ENCODE measurements around the gene SLC35B1.

The SLC35B1 gene

GRCh38 chr17:49670002-49670401, 37.8 kb downstream of the SLC35B1 start:
- H3K4me3 ChIP-seq (ENCODE audit: low read length), result no peak overlapping the region
- DNase-seq (ENCODE audit: low read depth), result no peak
- no peak for TF ChIP-seq CTCF (IDR thresholded peaks at IDR 0.05; ENCODE audit: insufficient read depth, low read depth, low read length, missing control alignments)

DNA sequence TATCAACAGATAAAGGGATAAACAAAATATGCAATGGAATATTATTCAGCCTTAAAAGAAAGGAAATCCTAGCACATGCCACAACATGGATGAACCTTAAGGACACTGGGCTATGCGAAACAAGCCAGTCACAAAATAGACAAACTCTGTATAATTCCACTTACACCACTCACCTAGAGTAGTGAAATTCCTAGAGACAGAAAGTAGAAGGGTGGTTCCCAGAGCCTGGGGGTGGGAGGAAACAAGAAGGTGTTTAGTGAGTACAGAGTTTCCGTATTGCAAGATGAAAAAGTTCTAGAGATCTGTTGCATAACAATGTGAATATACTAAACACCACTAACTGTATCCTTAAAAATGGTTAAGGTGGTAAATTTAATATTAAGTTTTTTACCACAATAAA, 39.9 kb downstream of the SLC35B1 start:
- no peak for TF ChIP-seq CTCF (IDR thresholded peaks at IDR 0.05; ENCODE audit: insufficient read depth, low read depth, low read length, missing control alignments)

DNA sequence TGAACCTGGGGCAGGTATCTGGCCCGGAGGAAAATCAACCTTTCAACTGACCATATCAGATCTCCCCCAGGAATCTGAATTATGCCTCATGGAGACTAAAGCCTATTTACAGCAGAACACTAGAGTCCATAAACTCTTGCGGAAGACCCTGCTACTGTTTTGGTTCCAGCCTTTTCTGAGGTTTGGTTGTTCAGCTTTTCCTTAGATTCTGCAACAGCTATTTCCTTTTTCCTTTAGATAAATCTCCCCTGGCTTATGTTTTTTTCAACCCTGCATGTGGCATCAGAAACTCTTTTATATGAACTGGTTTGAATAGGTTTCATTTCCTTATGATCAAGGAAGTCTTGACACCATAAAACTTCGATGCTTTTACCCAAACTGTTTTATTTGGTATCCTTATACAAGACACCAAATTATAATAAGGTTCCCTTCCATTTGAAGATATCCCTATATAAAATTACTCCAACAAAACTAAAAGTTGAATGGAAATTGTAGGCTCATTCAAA, 43.0 kb downstream of the SLC35B1 start:
- no peak for TF ChIP-seq CTCF (IDR thresholded peaks at IDR 0.05; ENCODE audit: insufficient read depth, low read depth, low read length, missing control alignments)
- no peak overlapping the region for H3K4me3 ChIP-seq (ENCODE audit: low read length)
- DNase-seq (ENCODE audit: low read depth), result no peak

More for the DNA sequence above, 39.9 kb downstream of the SLC35B1 start:
- H3K4me3 ChIP-seq (ENCODE audit: low read length), result no peak overlapping the region
- peak; percentile 17 for DNase-seq (ENCODE audit: low read depth)

DNA sequence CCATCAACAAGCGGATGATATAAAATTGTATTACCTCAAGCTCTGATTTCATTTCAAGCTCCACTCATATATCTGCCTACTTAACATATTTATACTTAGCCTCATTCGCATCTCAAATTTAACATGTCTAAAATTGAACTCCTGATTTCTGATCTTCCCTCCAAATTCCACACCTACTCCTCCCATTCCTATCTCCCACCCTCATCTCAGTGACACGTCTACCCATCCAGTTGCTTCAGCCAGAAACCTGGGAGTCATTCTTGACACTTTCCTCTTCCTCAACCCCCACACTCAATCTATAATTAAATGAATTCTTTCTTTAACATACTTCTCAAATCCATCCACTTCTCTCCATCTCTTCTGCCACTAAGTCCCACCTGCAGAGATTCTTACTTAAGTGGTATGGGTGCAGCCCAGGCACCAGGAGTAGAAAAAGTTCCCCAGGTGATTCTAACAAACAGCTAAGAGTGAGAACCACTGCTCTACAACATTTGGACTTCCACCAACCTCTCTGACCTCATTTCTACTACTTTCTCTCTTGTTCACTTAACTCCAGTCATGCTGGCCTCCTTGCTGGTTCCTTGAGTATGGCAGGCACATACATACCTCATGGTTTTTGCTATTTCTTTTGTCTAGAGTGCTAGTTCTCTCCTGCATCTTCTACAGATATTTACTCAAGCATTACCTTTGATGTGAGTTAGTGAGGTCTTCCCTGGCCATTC, 47.9 kb downstream of the SLC35B1 start:
- DNase-seq (ENCODE audit: low read depth), result no peak
- no peak overlapping the region for H3K4me3 ChIP-seq (ENCODE audit: low read length)
- TF ChIP-seq CTCF (IDR thresholded peaks at IDR 0.05; ENCODE audit: insufficient read depth, low read depth, low read length, missing control alignments), result no peak

DNA sequence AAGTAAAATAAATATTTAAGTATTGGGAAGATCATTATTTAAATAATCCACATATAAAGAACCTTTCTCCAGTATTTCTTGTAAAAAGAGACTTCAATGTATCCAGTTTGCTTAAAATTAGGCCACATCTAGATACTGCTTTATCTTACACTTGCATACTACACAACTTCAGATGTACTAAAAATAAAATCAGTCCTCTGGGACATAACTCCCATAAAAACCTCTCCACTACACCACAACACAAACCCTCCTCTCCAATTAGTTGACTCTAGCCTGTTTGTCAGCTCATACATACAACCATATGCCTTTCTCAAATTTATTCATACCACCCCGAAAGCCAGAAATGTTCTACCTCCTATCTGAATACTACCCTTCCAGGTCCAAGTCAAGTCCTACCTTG, 51.5 kb downstream of the SLC35B1 start:
- no peak overlapping the region for H3K4me3 ChIP-seq (ENCODE audit: low read length)
- no peak for TF ChIP-seq CTCF (IDR thresholded peaks at IDR 0.05; ENCODE audit: insufficient read depth, low read depth, low read length, missing control alignments)
- DNase-seq (ENCODE audit: low read depth), result no peak
